Astrocyte of the spinal cord (primary cell): Measurements from ENCODE around the gene CD1C.
"Not testable (repeated sequence)": the region's sequence is repeated elsewhere in the genome, so short reads cannot be mapped to it uniquely, and the experiment has no call there.

Experiments
- DNase-seq: peaks from one replicate; pipeline ENCODE4 v3.0.0; 2011; ENCODE audit warnings: low read depth, low spot score
- H3K4me3 ChIP-seq: 2 replicates; pipeline ENCODE4 v1.5.1; 2011; ENCODE audit warnings: low read depth, mild to moderate bottlenecking, low read length, moderate library complexity
- in situ Hi-C: cut with HindIII; loops from 2 replicates; pipeline ENCODE4 v1.10.0; 2017; ENCODE audit warnings: low sequenced_read_pairs
- TF ChIP-seq, protein P1 (sequence below): IDR thresholded peaks from 2 replicates; pipeline ENCODE4 v1.5.1; 2012; ENCODE audit warnings: low read depth, mild to moderate bottlenecking, low read length, inconsistent platforms

The CD1C gene

DNA sequence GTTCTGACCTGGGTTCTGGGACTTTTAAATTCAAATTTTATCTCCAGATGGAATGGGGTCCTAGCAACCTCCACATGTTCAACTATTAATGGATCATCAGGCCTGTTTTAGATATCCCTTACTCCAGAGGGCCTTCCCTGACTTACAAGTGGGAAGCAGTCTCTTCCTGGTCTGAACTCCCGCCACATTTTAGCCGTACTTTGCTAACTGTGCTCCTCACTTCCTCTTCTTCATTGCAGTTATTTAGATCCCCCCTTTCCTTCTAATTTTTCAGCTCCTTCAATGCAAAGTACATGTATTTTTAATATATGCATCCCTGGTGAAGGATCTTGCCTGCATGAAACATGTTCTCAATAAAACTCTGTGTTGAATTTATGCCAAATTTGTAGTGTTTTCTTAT is 31.8 kb upstream of the CD1C start:
- TF ChIP-seq, protein P1, sequence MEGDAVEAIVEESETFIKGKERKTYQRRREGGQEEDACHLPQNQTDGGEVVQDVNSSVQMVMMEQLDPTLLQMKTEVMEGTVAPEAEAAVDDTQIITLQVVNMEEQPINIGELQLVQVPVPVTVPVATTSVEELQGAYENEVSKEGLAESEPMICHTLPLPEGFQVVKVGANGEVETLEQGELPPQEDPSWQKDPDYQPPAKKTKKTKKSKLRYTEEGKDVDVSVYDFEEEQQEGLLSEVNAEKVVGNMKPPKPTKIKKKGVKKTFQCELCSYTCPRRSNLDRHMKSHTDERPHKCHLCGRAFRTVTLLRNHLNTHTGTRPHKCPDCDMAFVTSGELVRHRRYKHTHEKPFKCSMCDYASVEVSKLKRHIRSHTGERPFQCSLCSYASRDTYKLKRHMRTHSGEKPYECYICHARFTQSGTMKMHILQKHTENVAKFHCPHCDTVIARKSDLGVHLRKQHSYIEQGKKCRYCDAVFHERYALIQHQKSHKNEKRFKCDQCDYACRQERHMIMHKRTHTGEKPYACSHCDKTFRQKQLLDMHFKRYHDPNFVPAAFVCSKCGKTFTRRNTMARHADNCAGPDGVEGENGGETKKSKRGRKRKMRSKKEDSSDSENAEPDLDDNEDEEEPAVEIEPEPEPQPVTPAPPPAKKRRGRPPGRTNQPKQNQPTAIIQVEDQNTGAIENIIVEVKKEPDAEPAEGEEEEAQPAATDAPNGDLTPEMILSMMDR: no peak
- H3K4me3 ChIP-seq: no peak overlapping the region
- in situ Hi-C loops: no loop called here
- DNase-seq: no peak

DNA sequence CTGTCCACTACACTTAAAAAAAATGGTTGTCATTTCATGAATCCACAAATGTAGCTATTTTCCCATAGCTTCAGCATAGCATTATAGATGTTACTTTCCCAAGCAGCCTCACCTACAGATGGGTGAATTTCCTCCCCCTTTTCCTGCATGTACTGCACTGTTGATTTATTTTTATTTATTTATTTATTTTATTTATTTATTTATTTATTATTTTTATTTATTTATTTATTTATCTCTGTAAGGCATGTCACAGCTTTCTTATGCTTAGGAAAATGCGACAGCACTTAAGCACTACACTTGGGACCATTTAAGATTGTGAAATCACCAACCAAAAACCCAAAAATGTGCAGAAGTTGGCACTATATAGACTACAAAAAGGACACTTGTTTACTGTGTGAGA is 30.6 kb upstream of the CD1C start:
- DNase-seq: no peak
- TF ChIP-seq, protein P1: no peak
- in situ Hi-C loops: no loop called here
- no peak overlapping the region for H3K4me3 ChIP-seq

DNA sequence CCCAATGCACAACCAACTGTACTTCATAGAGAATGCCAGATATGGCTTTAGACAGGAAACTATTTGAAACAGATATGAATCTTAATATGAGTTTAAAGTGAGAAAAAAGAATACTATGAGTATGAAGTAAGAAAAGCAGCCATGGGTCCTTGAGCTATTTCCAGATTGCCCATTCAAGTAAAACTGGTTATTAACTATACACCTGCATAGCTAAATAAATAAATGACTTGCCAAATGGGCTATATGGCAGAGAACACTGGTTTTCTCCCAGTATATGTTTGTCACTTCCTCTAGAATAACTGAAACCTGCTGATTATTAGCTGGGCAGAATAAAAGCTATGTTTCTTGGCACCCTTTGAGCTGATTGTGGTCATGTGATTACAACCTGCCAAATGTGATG is 17.0 kb upstream of the CD1C start:
- in situ Hi-C loops: no loop called here
- no peak for DNase-seq
- H3K4me3 ChIP-seq: no peak overlapping the region
- TF ChIP-seq, protein P1: no peak

DNA sequence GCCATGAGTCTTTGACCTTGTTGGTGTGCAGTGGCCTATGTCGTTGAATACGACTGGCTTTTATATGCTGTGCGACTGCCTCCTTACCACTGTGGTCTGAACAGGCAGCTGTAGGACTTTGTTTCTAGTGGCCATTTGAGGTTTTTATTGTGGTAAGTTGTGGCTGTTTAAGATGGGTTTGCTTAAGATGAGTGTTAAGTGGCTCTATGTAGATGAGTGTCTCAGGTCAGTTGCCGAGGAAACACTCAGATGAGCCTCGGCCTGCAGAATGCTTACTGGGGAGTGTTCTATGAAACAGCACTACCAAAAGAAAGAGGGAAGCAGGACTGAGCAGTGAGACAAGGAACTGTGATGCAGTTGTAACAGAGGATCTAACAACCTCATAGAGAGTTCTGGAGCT is 14.9 kb upstream of the CD1C start:
- DNase-seq: no peak
- in situ Hi-C loops: no loop called here
- TF ChIP-seq, protein P1: no peak
- H3K4me3 ChIP-seq: no peak overlapping the region

DNA sequence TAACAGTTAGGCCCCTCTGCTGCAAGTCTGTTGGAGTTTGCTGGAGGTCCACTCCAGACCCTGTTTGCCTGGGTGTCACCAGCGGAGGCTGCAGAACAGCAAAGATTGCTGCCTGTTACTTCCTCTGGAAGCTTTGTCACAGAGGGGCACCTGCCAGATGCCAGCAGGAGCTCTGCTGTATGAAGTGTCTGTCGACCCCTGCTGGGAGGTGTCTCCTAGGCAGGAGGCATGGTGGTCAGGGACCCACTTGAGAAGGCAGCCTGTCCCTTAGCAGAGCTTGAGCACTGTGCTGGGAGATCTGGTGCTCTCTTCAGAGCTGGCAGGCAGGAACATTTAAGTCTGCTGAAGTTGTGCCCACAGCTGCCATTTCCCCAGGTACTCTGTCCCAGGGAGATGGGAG is 7.3 kb upstream of the CD1C start:
- DNase-seq, H3K4me3 ChIP-seq, in situ Hi-C loops: not testable (repeated sequence)

DNA sequence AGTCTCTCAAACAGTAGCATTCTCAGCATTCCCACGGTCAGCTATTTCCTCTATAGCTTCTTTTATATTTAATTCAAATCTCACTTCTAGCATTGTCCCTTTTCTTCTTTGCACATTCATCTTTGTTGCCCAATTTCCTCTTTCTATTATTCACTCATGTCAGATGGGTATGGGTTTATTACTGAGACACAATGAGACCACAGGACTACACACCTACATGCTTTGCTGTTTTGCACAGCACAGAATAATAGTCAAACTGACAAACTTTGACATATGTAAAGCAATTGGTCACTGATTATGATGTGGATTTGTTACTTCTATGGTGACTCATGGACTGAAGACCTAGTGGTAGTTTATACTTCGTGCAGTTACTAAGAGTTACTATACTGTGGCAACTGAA is 5.8 kb upstream of the CD1C start:
- DNase-seq: no peak
- in situ Hi-C loops: no loop called here
- TF ChIP-seq, protein P1: no peak
- no peak overlapping the region for H3K4me3 ChIP-seq

DNA sequence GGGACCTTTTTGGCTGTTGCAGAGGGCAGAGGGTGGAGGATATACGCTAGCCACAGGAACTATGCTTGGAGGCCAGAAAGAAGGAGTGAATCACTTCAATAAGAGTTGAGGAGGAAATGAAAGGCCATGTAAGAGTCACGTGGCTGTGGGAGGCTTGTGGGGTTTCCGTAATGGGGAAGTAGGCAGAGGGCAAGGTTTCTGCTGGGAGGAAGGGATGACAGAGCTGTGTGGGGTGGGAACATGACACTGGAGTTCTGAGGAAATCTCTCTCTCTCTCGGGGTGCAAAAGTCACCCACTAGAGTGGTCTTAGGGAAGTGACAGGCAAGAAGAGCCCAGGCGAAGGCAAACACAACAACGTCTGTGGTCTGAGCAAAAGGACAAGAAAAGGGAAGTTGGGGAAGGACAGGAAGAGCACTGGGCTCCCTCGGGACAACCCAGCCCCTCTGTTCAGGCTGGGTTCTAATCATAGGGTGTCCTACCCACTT is 3.9 kb upstream of the CD1C start:
- no peak for DNase-seq
- TF ChIP-seq, protein P1: no peak
- in situ Hi-C loops: no loop called here
- no peak overlapping the region for H3K4me3 ChIP-seq
